Measurements from ENCODE around the gene RND3. TPM values are rescaled to one million over a fixed set of nuclear protein-coding genes. Genes with fewer than 3 reads are reported as not detected.

RND3 gene
- 56.9 TPM for total RNA-seq

GRCh38 chr2:150487537-150488429 lies at the start of gene RND3:
Gene RND3, minus strand, starts transcription at chr2:150487667. Its CDS starts 250 bp downstream, at chr2:150487417.
- ATAC-seq (peak; percentile 89), DNase-seq (ENCODE audit: low spot score) (peak; percentile 99)
- intact Hi-C loops (cut with DNase I) = no loop called here

GRCh38 chr2:150535176-150535575 lies 47.7 kb upstream of the RND3 start:
- no peak for DNase-seq (ENCODE audit: low spot score)
- no peak for ATAC-seq
- intact Hi-C loops (cut with DNase I) = no loop called here

DNA sequence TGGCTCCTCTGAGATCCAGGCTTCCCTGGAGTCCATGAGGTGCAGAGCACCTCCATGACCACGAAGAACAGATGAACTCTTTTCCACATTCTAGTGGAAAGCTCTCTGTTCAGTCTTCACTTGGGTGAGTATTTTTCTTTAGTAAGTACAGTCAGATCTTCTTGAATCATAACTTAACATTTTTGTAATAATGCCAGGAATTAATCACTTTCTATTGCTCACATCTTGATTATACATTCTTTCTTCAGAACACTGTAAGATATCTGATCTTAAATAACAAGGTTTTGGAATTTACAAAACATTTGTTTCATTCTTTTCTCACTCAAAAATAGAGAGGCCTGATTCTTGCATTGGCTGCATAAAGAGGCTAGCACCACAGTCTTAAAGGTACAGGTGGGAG lies 45.4 kb upstream of the RND3 start:
- DNase-seq (ENCODE audit: low spot score) (no peak), ATAC-seq (no peak)
- intact Hi-C loops (cut with DNase I) = no loop called here

- DNase-seq (ENCODE audit: low spot score) (no peak), ATAC-seq (no peak)
- intact Hi-C loops (cut with DNase I) = no loop called here
These were observed 44.6 kb upstream of the RND3 start for GRCh38 chr2:150532020-150532419.

DNA sequence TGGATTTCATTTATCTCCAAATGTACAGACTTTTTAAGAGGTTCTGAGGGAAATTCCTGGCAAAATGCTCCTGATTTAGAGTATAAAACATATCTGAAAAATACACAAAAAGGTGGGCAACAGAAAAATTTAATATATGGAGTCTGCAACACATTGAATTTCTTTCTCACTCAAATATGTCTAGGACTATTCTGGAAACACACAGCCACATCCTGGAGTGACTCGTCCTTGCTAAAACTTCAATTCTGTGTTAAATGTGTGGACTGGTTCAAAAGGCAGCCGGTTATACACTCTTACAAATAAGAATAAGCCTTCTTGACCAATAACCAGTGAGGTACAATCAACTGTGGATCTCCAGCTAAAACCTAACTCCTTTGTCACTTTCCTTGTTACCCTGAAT lies 44.1 kb upstream of the RND3 start:
- DNase-seq (ENCODE audit: low spot score) = no peak
- intact Hi-C loops (cut with DNase I) = no loop called here
- no peak for ATAC-seq

- intact Hi-C loops (cut with DNase I) = no loop called here
- no peak for ATAC-seq
- no peak for DNase-seq (ENCODE audit: low spot score)
These were observed 42.7 kb upstream of the RND3 start for GRCh38 chr2:150530168-150530567.

DNA sequence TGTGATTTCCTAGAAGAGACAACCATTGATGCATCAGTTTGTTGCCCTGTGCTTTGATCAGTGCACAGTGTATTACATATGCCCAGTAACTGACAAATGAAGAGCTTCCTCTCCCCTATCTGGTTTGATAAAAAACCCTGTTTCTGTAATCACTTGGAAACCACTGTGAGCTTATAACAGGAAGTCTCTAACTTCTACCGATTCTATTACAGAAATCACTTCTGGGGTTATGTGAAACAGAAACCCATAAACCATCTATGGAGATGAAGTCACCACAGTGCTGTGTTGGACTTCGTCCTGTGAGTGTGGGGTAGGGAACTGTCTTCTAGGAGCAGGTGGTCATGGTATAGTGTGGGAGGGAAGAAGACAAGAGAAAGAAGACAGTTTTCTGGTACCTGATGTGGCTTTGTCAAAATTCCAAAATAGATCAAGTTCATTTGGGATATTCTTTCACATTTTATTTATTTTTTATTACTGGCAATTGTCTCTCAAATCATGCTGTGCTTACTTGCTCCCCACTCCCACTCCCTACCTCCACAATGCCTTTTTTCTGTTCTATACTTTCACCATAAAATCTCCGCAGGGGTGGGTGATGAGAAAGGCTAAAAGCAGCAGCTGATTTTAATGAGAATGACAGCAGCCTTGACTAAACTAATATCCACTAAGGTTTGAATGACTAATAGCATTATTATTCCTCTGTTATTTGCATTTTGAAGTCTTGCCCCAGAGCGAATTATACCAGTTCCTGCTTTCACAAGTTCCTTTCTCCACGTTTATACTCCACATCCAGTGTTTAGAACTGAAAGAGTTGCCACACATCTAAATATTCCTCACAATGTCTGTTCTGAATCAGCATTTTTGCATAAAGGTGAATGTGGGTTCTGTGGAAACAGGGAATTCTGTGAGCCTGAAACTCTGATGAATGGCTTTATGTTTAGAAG lies 41.7 kb upstream of the RND3 start:
- intact Hi-C loops (cut with DNase I) = no loop called here
- DNase-seq (ENCODE audit: low spot score) (no peak), ATAC-seq (no peak)

- no peak for ATAC-seq
These were observed 39.4 kb upstream of the RND3 start for GRCh38 chr2:150526827-150527226.

GRCh38 chr2:150526006-150526405 lies 38.5 kb upstream of the RND3 start:
- ATAC-seq = no peak
- intact Hi-C loops (cut with DNase I) = no loop called here
- no peak for DNase-seq (ENCODE audit: low spot score)

More at GRCh38 chr2:150526827-150527226, 39.4 kb upstream of the RND3 start:
- intact Hi-C loops (cut with DNase I) = no loop called here
- no peak for DNase-seq (ENCODE audit: low spot score)

DNA sequence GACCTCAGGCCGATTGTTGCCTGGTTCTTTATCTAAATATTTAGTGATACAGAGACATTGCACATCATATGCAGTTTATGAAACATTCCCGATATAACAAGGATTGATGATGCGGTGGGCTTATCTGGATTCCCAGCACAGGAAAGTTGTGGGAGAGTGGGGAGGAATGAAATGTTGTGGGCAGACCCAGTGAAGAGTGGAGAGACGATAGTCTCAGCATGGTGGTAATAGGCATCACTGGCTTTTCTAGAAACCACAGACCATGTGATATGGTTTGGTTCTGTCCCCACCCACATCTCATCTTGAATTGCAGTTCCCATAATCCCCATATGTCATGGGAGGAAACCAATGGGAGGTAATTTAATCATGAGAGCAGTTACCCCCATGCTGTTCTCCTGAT lies 34.8 kb upstream of the RND3 start:
- ATAC-seq = no peak
- intact Hi-C loops (cut with DNase I) = no loop called here
- no peak for DNase-seq (ENCODE audit: low spot score)

DNA sequence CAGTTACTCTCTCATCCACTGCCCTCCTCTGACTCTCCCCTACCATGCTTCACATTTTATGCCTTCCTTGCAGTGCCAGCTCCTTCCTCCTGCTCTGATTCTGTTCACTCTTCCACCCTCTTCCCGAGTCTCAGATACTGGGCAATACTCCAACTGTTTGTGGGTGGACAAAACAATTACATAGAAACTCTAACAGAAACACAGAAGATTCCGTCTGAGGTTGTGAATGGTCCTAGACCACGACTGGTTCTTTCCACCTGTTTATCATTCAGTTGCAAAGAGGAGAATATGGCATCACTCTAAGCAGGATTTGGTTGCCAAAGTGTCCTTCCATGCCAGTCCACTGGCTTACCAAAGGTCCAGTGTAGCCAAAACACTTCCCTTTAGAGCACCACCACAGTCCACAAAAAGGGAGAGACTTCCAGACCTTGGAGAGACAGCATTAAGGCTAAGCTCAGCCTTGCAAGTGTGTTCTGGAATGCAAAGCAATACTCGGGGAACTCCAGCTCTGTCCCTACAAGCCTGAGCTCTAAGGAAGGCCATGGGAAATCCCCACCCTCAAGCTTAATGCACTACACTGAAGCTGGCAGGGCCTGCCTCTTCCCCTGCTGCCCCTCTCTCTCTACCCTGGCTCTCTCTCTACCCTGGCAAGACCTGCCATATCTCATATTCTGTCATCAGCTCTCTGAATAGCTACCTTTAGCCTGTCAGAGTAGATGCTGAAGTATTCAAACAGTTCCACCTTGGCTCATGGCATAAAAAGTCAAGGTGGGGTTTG lies 33.6 kb upstream of the RND3 start:
- ATAC-seq (no peak), DNase-seq (ENCODE audit: low spot score) (no peak)
- intact Hi-C loops (cut with DNase I) = no loop called here

GRCh38 chr2:150520033-150520432 lies 32.6 kb upstream of the RND3 start:
- ATAC-seq (no peak), DNase-seq (ENCODE audit: low spot score) (no peak)
- intact Hi-C loops (cut with DNase I) = no loop called here

DNA sequence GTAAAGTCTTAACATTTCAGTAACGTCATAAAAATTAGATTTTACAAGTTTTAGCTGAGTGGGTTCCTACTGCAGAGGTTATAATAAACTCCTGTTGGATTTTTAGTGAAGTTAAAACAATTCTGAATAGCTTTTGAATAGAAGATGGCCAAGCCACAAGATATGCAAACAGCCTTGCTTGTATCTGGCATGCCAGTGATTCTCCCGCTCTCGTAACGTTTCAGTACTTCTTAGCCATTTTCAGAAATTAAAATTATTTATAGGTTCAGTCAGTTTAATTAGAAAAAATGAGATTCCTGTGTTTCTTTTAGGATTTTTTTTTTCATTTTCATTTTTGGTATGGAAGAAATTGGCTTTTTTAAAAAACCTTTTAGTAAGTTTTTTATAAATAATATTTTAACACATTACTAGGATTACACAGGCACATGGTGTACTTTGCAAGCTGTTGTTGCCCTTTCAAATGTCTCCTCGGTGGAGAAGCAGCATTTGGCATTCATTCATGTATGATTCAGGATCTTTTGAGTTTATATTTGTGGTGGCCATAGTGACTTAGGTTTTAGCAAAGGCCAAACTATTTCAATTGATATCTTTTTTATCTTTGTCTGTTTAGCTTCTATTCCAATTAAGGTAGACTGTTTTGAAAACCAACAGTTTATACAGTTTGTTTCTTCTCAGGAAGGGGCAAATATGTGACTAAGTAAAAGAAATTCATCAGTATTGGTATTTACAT lies 30.6 kb upstream of the RND3 start:
- intact Hi-C loops (cut with DNase I) = no loop called here
- DNase-seq (ENCODE audit: low spot score) (no peak), ATAC-seq (no peak)

- ATAC-seq (no peak), DNase-seq (ENCODE audit: low spot score) (no peak)
- intact Hi-C loops (cut with DNase I) = no loop called here
These were observed 26.2 kb upstream of the RND3 start for GRCh38 chr2:150513647-150514046.

DNA sequence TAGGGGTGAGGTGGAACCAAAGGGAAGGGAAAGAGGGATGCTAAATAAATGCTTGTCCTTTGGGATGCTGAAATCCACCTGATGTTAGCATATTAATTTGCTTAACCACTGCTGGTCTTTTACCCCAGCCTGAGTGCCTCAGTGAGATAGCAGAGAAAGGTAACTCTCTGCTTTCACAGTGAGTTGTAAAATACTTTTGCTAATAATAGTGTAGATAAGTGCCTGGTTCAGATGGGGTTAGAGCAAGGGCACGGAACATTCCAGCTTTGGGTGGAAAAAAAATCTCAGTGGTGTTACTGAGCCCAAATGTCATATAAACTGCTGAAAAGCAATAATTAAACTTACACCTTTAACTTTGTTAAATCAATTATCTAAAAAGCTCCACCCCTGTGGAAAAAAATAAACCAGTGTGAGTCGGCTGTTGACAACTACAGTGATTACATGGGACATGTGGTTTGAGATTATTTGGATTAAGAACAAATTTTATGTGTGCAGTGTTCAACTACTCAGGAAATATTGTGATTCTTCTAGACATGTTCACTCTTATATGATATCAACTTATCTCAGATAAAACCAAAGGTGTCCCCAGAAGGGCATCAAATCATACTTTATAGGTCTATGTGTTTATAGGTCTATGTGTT lies 21.1 kb upstream of the RND3 start:
- ATAC-seq (no peak), DNase-seq (ENCODE audit: low spot score) (no peak)
- intact Hi-C loops (cut with DNase I) = loop anchor here (2.0 kb wide), 1 partner anchor 42 kb away; no protein-coding TSS in a partner anchor

DNA sequence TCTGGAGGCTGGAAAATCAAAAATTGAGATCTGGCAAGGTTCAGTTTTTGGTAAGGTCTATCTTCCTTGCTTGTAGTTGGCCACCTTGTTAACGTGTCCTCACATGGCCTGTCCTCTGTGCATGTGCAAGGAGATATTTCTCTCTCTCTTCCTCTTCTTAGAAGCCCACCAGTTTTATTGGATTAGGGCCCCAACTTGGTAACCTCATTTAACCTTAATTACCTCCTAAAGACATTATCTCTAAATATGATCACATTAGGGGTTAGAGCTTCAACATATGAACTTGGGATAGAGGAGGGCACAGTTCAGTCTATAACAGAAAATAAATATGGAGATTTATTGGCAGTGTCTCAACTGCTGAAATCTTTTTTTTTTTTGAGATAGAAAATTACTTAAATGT lies 19.6 kb upstream of the RND3 start:
- intact Hi-C loops (cut with DNase I) = no loop called here
- DNase-seq (ENCODE audit: low spot score) (no peak), ATAC-seq (no peak)

DNA sequence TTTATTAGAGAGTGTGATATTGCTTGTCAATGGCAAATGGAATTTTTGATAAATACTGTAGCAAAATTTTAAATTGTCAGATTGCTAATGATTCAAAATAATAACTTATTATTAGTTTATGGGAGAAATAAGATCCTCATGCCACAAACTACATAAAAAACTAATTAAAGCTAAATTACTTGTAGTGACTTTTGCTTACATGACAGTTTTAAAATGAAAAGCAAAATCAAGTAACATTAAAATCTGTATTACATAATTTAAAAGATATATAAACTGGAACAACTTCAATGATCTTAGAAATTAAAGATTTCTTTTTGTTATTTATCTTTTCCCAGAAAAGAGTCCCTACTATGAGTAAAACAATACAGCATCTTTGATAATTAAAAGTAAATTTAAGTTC lies 17.7 kb upstream of the RND3 start:
- no peak for DNase-seq (ENCODE audit: low spot score)
- intact Hi-C loops (cut with DNase I) = no loop called here
- ATAC-seq = no peak

- ATAC-seq (no peak), DNase-seq (ENCODE audit: low spot score) (no peak)
- intact Hi-C loops (cut with DNase I) = no loop called here
These were observed 8.6 kb upstream of the RND3 start for GRCh38 chr2:150495993-150496627.
